HG03039 (cell line): ENCODE results near the gene RASSF1.

Source experiments
- ATAC-seq: cut with Tn5 transposase; IDR thresholded peaks from one replicate; pipeline ENCODE4 v1.9.1; 2021; ENCODE audit warnings: mild to moderate bottlenecking, moderate library complexity; ENCODE audit not compliant: unreplicated experiment

Gene RASSF1, protein sequence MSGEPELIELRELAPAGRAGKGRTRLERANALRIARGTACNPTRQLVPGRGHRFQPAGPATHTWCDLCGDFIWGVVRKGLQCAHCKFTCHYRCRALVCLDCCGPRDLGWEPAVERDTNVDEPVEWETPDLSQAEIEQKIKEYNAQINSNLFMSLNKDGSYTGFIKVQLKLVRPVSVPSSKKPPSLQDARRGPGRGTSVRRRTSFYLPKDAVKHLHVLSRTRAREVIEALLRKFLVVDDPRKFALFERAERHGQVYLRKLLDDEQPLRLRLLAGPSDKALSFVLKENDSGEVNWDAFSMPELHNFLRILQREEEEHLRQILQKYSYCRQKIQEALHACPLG

GRCh38 chr3:50340448-50341329, at the start of gene RASSF1:
Gene RASSF1, minus strand, starts transcription at chr3:50340836. Its CDS starts 31 bp downstream, at chr3:50340805.
- ATAC-seq = no peak

DNA sequence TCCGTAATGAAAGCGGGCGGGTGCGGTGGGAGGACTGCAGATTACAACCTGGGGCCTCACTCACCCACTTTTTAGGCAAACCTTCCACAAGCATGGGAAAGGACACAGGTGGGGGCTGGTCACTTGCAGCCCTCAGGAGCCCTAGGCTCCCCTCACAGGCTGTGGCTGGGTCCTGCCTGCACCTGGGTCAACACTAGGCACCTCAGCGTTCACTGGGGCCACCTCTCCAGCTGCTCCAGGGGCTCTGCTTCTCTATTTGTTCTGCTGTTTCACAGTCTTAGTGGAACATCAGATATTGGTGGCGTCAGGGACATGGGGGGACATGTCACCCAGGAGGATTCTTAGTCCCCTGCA, 48.8 kb upstream of the RASSF1 start:
- no peak for ATAC-seq

DNA sequence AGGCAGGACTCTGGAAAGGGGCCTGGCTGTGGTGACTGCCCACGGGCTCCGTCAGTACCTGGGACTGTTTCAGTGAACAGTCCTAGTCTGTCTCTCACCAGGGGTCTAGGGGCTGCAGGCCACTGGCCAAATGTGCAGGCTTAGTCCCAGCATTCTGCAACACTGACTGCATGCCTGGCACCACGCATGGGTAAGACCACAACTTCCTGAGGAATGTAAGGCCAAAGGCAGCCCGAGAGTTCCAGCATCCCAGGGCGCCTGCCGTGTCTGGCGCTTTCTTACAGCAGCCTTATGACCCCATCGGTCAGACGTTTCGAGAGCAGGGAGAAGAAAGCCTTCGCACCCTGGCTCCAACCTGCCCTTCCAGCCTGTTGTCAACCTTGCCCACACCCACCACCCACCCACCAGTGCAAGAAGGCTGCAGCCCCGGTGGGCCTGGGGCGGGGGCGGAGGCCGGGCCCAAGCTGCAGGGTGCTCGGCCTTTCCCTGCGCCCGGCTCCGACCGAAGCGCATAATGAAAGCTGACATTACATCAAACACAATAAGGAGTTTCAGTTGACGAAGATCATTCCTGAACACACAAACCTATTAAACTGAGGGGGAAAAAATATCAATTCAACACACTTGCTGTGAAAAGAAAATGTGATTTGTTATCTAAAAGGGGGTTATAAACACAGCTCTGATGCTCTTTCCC, 48.2 kb upstream of the RASSF1 start:
- no peak for ATAC-seq

- no peak for ATAC-seq
Observed at GRCh38 chr3:50388016-50388719, 47.5 kb upstream of the RASSF1 start.

GRCh38 chr3:50385754-50386153, 45.1 kb upstream of the RASSF1 start:
- no peak for ATAC-seq

- ATAC-seq = no peak
Observed at GRCh38 chr3:50383750-50384149, 43.1 kb upstream of the RASSF1 start.

DNA sequence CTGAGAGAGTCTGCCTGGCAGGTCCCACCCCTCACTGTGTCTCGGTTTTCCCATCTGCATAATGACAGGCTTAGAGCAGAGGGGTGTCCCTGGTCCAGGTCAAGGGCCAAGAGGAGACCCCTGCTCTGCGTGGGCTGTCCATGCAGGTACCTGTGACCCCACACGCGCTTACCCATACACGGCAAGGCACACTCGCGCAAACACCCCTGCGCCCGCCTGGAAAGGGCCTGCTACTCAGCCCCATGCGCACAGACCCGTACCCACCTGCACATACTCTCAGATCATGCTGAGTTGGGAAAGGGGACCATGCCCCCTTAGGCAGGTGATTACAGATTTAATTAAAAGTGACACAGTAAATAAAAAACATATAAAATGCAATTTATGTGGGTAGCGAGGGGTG, 42.1 kb upstream of the RASSF1 start:
- no peak for ATAC-seq

DNA sequence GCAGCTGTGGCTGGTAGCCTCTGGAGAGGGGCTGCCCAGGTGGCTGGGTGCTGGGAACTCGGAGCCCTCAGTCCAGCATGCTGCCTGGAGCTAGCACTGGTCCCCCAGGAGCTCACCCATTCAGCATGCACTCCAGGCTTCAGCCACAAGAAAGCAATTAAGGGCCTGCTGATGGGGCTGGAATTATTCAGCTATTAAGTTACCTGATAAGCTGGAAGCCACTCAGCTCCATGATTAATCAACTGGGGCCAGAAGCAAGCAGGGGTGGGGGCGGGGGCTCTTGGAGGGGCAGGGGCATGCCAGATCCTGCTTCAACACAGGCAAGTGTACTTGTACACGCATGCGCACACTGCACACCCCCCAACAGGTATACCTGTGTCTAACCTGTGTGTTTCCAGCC, 40.7 kb upstream of the RASSF1 start:
- ATAC-seq = no peak

GRCh38 chr3:50380405-50381085, 39.9 kb upstream of the RASSF1 start:
- no peak for ATAC-seq

GRCh38 chr3:50378757-50379156, 38.1 kb upstream of the RASSF1 start:
- ATAC-seq = no peak

- ATAC-seq = no peak
Observed at GRCh38 chr3:50378024-50378423, 37.4 kb upstream of the RASSF1 start.

DNA sequence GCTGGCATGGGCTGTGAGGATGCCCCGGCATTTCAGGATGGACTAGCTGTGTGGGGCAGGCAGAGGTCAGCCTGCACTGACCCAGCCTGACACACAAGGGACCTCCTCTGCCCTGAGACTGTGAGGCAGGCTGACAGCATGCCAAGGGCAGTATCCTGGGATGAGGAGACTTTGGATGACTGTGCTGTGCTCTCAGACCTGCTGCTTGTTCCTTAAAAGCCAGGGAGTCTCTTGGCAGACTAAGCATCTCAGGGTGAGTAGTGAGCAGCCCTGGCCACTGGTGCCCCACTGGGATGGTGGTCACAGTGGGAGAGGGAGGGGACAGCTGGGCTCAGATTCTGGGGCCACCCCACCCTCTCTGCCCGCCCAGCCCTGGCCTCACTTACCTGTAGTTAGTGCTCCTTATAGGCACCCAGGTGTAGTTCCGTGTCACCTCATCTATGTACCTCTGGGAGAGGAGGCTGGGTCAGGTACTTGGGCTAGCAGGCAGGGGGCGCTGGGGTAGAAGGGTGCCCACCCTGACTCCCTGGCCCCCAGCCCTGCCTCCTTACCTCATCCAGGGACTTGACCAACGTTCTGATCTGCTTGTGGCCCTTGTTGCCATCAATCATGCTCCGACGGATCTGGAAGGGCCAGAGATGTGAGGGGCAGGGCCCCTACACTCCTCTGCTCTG, 34.8 kb upstream of the RASSF1 start:
- ATAC-seq = no peak

DNA sequence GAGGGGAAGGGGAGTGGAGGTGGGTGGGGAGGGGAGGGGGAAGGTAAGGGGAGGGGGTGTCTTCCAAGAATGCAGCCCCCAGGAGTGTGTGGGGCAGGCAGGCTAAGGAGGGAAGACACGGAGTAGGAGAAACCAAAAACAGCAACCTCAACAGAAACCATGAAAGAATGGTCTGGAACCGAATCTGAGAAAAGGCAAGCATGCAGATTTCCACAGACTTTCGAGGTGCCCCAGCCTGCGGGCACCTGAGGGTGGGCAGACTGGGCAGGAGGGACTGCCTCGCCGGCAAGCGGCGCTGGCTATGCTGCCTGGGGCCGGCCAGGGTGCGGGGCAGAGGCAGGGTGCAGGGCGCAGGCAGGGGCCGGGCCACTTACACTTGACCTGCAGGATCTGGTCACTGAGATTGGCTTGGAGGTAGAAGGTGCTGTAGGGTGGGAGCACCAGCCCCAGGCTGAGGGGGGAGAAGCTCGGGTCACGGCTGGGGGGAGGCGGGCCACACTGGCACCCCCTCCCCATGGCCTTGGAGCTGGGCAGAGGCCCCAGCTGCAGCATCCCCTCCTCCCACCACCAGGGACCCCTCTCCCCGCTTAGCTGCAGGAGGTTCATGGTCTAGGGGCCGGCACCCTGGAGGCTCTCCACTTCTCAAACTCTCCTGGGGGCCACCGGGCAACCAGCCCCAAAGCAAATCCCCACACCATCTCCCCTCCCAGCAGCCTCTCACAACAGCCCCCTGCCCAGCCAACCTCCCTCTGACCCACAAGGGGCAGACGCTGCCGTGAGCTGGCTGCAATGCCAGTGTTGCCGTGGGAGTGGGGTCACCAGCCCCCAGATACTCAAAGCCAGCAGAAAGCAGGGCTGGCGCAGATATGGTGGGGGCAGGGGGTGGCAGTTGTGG, 34.0 kb upstream of the RASSF1 start:
- ATAC-seq = no peak

GRCh38 chr3:50373146-50374051, 32.8 kb upstream of the RASSF1 start:
- ATAC-seq = no peak

GRCh38 chr3:50372349-50372748, 31.7 kb upstream of the RASSF1 start:
- ATAC-seq = no peak

DNA sequence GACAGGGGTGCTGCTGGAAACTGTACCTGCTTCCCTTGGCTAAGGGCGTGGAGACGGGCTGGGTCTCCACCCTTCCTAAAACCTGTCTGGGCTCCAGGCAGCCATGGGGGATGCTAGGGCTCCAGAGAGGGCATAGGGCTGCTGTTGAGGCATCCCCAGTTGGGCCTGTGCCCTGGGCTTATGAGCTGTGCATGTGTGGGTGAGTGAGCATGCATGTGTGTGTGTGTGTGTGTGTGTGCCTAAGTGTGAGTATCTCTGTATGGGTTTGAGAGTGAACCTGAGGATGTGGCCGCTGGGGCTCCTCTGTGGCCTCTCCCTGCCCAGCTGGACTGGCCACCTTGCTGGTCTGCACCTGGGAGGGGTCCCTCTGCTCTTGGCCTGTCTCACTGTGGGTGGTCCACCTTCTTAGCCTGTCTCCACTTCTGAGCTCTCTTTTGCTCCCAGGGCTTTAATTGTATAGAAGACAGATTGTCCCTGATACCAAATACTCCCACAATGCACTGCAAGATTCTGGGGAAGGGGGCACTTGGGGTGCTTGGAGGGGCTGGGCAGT, 30.6 kb upstream of the RASSF1 start:
- ATAC-seq = no peak

- ATAC-seq = no peak
Observed at GRCh38 chr3:50370594-50370993, 30.0 kb upstream of the RASSF1 start.
